H1 (cell line): Measurements from ENCODE around the gene CDC42SE2. TPM values are rescaled to one million over a fixed set of nuclear protein-coding genes. Genes with fewer than 3 reads are reported as not detected.

Experiments used
- CTCF ChIA-PET: fragments of 300-600 bp; sonication (Branson Sonifier 250); formaldehyde crosslinking; loops from one replicate; lab custom pipeline; 2021; ENCODE audit not compliant: partially characterized antibody; lab: Charles Lee
- POLR2A ChIA-PET: fragments of 300-600 bp; sonication (Branson Sonifier 250); formaldehyde crosslinking; loops from one replicate; lab custom pipeline; 2021; ENCODE audit warnings: inconsistent platforms; ENCODE audit not compliant: partially characterized antibody; lab: Charles Lee
- DNase-seq, 2 experiments: peaks; one replicate each; pipeline versions ENCODE4 v3.0.0 to v3.0.0-alpha.2; 2010 to 2022; ENCODE audit warnings: low spot score in 2 of 2, low read depth in 1 of 2, mixed read lengths in 1 of 2
- FAIRE-seq: peaks from 2 replicates; lab custom pipeline; 2011; peaks lifted over from hg19 to GRCh38; lab: Jason Lieb, UNC
- H2AFZ ChIP-seq: 2 replicates; pipeline ENCODE4 v1.8.1; 2012; ENCODE audit warnings: low read length, inconsistent platforms
- H2AK5ac ChIP-seq: 2 replicates; pipeline ENCODE4 v1.6.1; 2013; ENCODE audit warnings: low read depth, low read length
- H2BK120ac ChIP-seq: replicated peaks from 2 replicates; pipeline ENCODE3; 2013; ENCODE audit warnings: low read depth, low read length, inconsistent platforms
- H2BK12ac ChIP-seq: 2 replicates; pipeline ENCODE4 v1.6.1; 2013; ENCODE audit warnings: low read depth, low read length
- H2BK15ac ChIP-seq: 2 replicates; pipeline ENCODE4 v1.6.1; 2013; ENCODE audit warnings: low read length
- H2BK20ac ChIP-seq: 2 replicates; pipeline ENCODE4 v1.6.1; 2013; ENCODE audit warnings: low read length
- H2BK5ac ChIP-seq: 2 replicates; pipeline ENCODE4 v1.6.1; 2013; ENCODE audit warnings: low read depth, low read length
- H3K14ac ChIP-seq: 2 replicates; pipeline ENCODE4 v1.6.1; 2013; ENCODE audit warnings: inconsistent platforms; ENCODE audit not compliant: insufficient read length
- H3K18ac ChIP-seq: 2 replicates; pipeline ENCODE4 v1.6.1; 2013; ENCODE audit warnings: low read length; ENCODE audit errors: extremely low read depth
- H3K23ac ChIP-seq: 2 replicates; pipeline ENCODE4 v1.6.1; 2013; ENCODE audit warnings: inconsistent platforms; ENCODE audit not compliant: insufficient read length
- H3K23me2 ChIP-seq: 2 replicates; pipeline ENCODE4 v1.6.1; 2013; ENCODE audit warnings: low read depth, low read length
- H3K27ac ChIP-seq: 2 replicates; pipeline ENCODE4 v1.6.1; 2011; ENCODE audit warnings: low read depth, low read length, inconsistent platforms
- H3K27me3 ChIP-seq, 4 experiments: replicated peaks in 1 of 4; 1 replicate in 1 of 4; 2 replicates in 3 of 4; pipeline versions ENCODE4 v1.6.1 to v1.8.1; 2011 to 2013; ENCODE audit warnings: low read length in 3 of 4, mild to moderate bottlenecking in 3 of 4, inconsistent platforms in 2 of 4, mixed read lengths in 2 of 4, moderate library complexity in 1 of 4; ENCODE audit not compliant: control insufficient read depth in 3 of 4, insufficient read depth in 3 of 4; ENCODE audit errors: extremely low read depth in 1 of 4
- H3K36me3 ChIP-seq, 4 experiments: 2 replicates each; pipeline versions ENCODE4 v1.6.1 to v1.8.1; 2011 to 2013; ENCODE audit warnings: mild to moderate bottlenecking in 4 of 4, low read length in 3 of 4, moderate library complexity in 2 of 4, control low read depth in 1 of 4, inconsistent platforms in 1 of 4; ENCODE audit not compliant: insufficient read depth in 4 of 4, control insufficient read depth in 2 of 4
- H3K4ac ChIP-seq: replicated peaks from 2 replicates; pipeline ENCODE3; 2013; ENCODE audit warnings: low read length, low read depth, mixed read lengths, inconsistent platforms; ENCODE audit not compliant: insufficient read length
- H3K4me1 ChIP-seq, 4 experiments: replicated peaks in 1 of 4; 1 replicate in 1 of 4; 2 replicates in 3 of 4; pipeline versions ENCODE4 v1.6.1 to v1.8.1; 2011 to 2013; ENCODE audit warnings: low read length in 3 of 4, inconsistent platforms in 2 of 4, mixed read lengths in 1 of 4; ENCODE audit not compliant: insufficient read depth in 4 of 4, control insufficient read depth in 3 of 4
- H3K4me2 ChIP-seq, 2 experiments: 2 replicates each; pipeline versions ENCODE4 v1.6.1 to v1.8.1; 2011 to 2013; ENCODE audit warnings: low read depth in 2 of 2, low read length in 2 of 2, control low read depth in 1 of 2, inconsistent platforms in 1 of 2, mild to moderate bottlenecking in 1 of 2; ENCODE audit not compliant: insufficient read depth in 1 of 2
- H3K4me3 ChIP-seq, 4 experiments: fragments of 200-600, 300-600 bp in 1 of 4; sonication (generic), shearing (Covaris generic), sonication (Bioruptor Twin) in 1 of 4; 2 replicates each; pipeline versions ENCODE4 v1.5.1 to v1.8.1; 2011 to 2016; ENCODE audit warnings: low read length in 4 of 4, low read depth in 3 of 4, control low read depth in 2 of 4, inconsistent platforms in 2 of 4, mild to moderate bottlenecking in 2 of 4, mixed read lengths in 1 of 4, moderate library complexity in 1 of 4; ENCODE audit not compliant: insufficient read depth in 2 of 4; ENCODE audit errors: extremely low read depth in 1 of 4
- H3K56ac ChIP-seq: replicated peaks from 2 replicates; pipeline ENCODE3; 2013; ENCODE audit warnings: low read depth, mild to moderate bottlenecking, mixed read lengths, low read length, inconsistent platforms; ENCODE audit not compliant: insufficient read length
- H3K79me1 ChIP-seq: 2 replicates; pipeline ENCODE4 v1.6.1; 2013; ENCODE audit warnings: low read depth, low read length, control low read depth
- H3K79me2 ChIP-seq, 2 experiments: 2 replicates each; pipeline versions ENCODE4 v1.6.1 to v1.8.1; 2012 to 2013; ENCODE audit warnings: low read length in 2 of 2, mild to moderate bottlenecking in 2 of 2, inconsistent platforms in 1 of 2; ENCODE audit not compliant: insufficient read depth in 2 of 2, control insufficient read depth in 1 of 2
- H3K9ac ChIP-seq, 4 experiments: replicated peaks in 1 of 4; 1 replicate in 1 of 4; 2 replicates in 3 of 4; pipeline versions ENCODE4 v1.6.1 to v1.8.1; 2011 to 2013; ENCODE audit warnings: low read depth in 3 of 4, low read length in 3 of 4, control low read depth in 2 of 4, mild to moderate bottlenecking in 2 of 4, moderate library complexity in 2 of 4, inconsistent platforms in 1 of 4; ENCODE audit errors: extremely low read depth in 1 of 4
- H3K9me3 ChIP-seq, 2 experiments: 2 replicates each; pipeline versions ENCODE4 v1.6.1 to v1.8.1; 2012 to 2013; ENCODE audit warnings: mild to moderate bottlenecking in 2 of 2, moderate library complexity in 2 of 2, control low read depth in 1 of 2, inconsistent platforms in 1 of 2, low read depth in 1 of 2, low read length in 1 of 2, mixed read lengths in 1 of 2; ENCODE audit not compliant: insufficient read depth in 2 of 2
- H4K20me1 ChIP-seq, 2 experiments: replicated peaks in 1 of 2; 2 replicates each; pipeline versions ENCODE3 to v1.8.1; 2011 to 2013; ENCODE audit warnings: inconsistent platforms in 2 of 2, low read length in 2 of 2, mild to moderate bottlenecking in 1 of 2; ENCODE audit not compliant: insufficient read depth in 2 of 2, control insufficient read depth in 1 of 2
- H4K5ac ChIP-seq: 2 replicates; pipeline ENCODE4 v1.6.1; 2013; ENCODE audit warnings: low read length, low read depth, mixed read lengths, inconsistent platforms; ENCODE audit not compliant: insufficient read length
- H4K8ac ChIP-seq: 2 replicates; pipeline ENCODE4 v1.8.0; 2013; ENCODE audit warnings: mild to moderate bottlenecking, moderate library complexity, low read length, inconsistent platforms; ENCODE audit not compliant: insufficient read depth; ENCODE audit errors: extremely low read depth
- H4K91ac ChIP-seq: replicated peaks from 2 replicates; pipeline ENCODE3; 2013; ENCODE audit warnings: low read length, mixed read lengths, inconsistent platforms; ENCODE audit not compliant: insufficient read length
- ASH2L ChIP-seq: fragments of 200-600, 300-600 bp; sonication (generic); IDR thresholded peaks from one replicate; pipeline ENCODE4 v1.7.1; 2017; ENCODE audit warnings: low read length
- BCL11A ChIP-seq, 2 experiments: IDR thresholded peaks; one replicate each; pipeline ENCODE4 v1.6.1; 2011; ENCODE audit warnings: low read depth in 2 of 2, low read length in 2 of 2, mild to moderate bottlenecking in 2 of 2
- CBX5 ChIP-seq: fragments of 300-800, 300-1000 bp; sonication (generic); IDR thresholded peaks from 2 replicates; pipeline ENCODE4 v1.7.1; 2016; ENCODE audit warnings: antibody characterized with exemption, low read length, low read depth
- EZH2 ChIP-seq: fragments of 200-600 bp; sonication (generic); IDR thresholded peaks from 2 replicates; pipeline ENCODE4 v1.7.1; 2012; ENCODE audit warnings: low read depth, mild to moderate bottlenecking, moderate library complexity, low read length, inconsistent platforms; ENCODE audit not compliant: severe bottlenecking
- JUN ChIP-seq: IDR thresholded peaks from 2 replicates; pipeline ENCODE4 v1.6.1; 2011; ENCODE audit warnings: low read depth, mild to moderate bottlenecking, improper control_type of control experiment, low read length
- NRF1 ChIP-seq: IDR thresholded peaks from 2 replicates; pipeline ENCODE4 v1.6.1; 2011; ENCODE audit warnings: mild to moderate bottlenecking, low read depth, low read length, improper control_type of control experiment
- PHF8 ChIP-seq: fragments of 200-600 bp; sonication (generic); conservative IDR thresholded peaks from 2 replicates; pipeline ENCODE4 v1.7.1; 2012; ENCODE audit warnings: low read depth, mild to moderate bottlenecking, inconsistent platforms, low read length, moderate library complexity
- POLR2A ChIP-seq, 2 experiments: IDR thresholded peaks; 1 replicate in 1 of 2; 2 replicates in 1 of 2; pipeline ENCODE4 v1.6.1; 2011; ENCODE audit warnings: low read depth in 2 of 2, low read length in 2 of 2, mild to moderate bottlenecking in 2 of 2; ENCODE audit errors: control extremely low read depth in 1 of 2
- RNF2 ChIP-seq: fragments of 200-900, 300-1000 bp; sonication (generic); IDR thresholded peaks from 2 replicates; pipeline ENCODE4 v1.7.1; 2016; ENCODE audit warnings: borderline replicate concordance, low read depth, mild to moderate bottlenecking, antibody characterized with exemption, low read length; ENCODE audit not compliant: poor library complexity, severe bottlenecking; ENCODE audit errors: missing control alignments
- SP4 ChIP-seq: IDR thresholded peaks from 2 replicates; pipeline ENCODE4 v1.6.1; 2012; ENCODE audit warnings: low read length, inconsistent platforms
- TAF1 ChIP-seq: IDR thresholded peaks from 2 replicates; pipeline ENCODE4 v1.6.1; 2011; ENCODE audit warnings: mild to moderate bottlenecking, low read depth, low read length
- USF2 ChIP-seq: IDR thresholded peaks from 2 replicates; pipeline ENCODE4 v1.6.1; 2011; ENCODE audit warnings: low read length, improper control_type of control experiment
- WGBS, 2 experiments: shearing (Covaris generic) in 1 of 2; methylation state at CpG; one replicate each; pipeline versions ENCODE4 v1.1.6 to v1.1.7; 2013 to 2015; ENCODE audit warnings: low lambda C conversion rate in 2 of 2, mixed read lengths in 2 of 2, inconsistent platforms in 1 of 2, low coverage in 1 of 2, missing lambda C conversion rate in 1 of 2; ENCODE audit not compliant: insufficient replicate concordance in 2 of 2, insufficient coverage in 1 of 2, insufficient read length in 1 of 2; ENCODE audit errors: extremely low coverage in 1 of 2, missing lambda C conversion rate in 1 of 2; 5-methylcytosine and 5-hydroxymethylcytosine counted together
- polyA plus RNA-seq, 7 experiments: library from polyadenylated mRNA; depleted of rRNA in 3 of 7; stranded (reverse) in 5 of 7; unstranded in 2 of 7; fragments of >200 nt in 5 of 7; fragments of 200-250 nt in 2 of 7; gene quantifications; 1 replicate in 5 of 7; 2 replicates in 1 of 7; 4 replicates in 1 of 7; pipeline versions ENCODE4 v1.2.1 to v1.2.3, GENCODE V29; 2011 to 2013; ENCODE audit warnings: missing spikeins in 2 of 7, mixed read lengths in 2 of 7
- total RNA-seq: library from RNA; stranded (reverse); fragmentation: NEBNext Ultra II Directional; extraction: Animal tissue kit (Norgen Biotek cat#: 25700); gene quantifications from 2 replicates; pipeline ENCODE4 v1.2.1, GENCODE V29; 2021

The CDC42SE2 gene
- total and polyA plus RNA-seq, 2 of the 8 experiments (the other 6 are each of a cell fraction or from before 2014, with no cell fraction given): 16.7 to 30.8 TPM

- Histone ChIP-seq H3K56ac (no peak overlapping the region), H3K4me3 (no peak overlapping the region), H3K79me1 (no peaks in the 10 kb centered on the region; the same call in 1 of the 2 replicates), H3K27ac (no peak overlapping the region), H4K91ac (no peak overlapping the region), H3K27me3 (no peaks in the 10 kb centered on the region), H3K4me1 (no peaks in the 10 kb centered on the region), H4K20me1 (no peaks in the 10 kb centered on the region), H3K79me2 (peaks cover 2 to 47% of the 10 kb centered on the region in 2 experiments; a peak in 3 of 4 replicates), H4K5ac (no peak overlapping the region), H2BK20ac (no peak overlapping the region), H3K9me3 (no peaks in the 10 kb centered on the region), H2BK5ac (no peak overlapping the region), H4K8ac (no peak overlapping the region), H2BK120ac (no peak overlapping the region), H3K36me3 (no peaks in the 10 kb centered on the region), H3K9ac (no peak overlapping the region), H2AK5ac (no peak overlapping the region), H3K4ac (no peak overlapping the region), H3K23ac (no peak overlapping the region), H2AFZ (no peak overlapping the region), H3K14ac (no peak overlapping the region), H3K23me2 (no peaks in the 10 kb centered on the region; the same call in 1 of the 2 replicates), H3K4me2 (no peak overlapping the region), H2BK12ac (no peak overlapping the region), H3K18ac (no peak overlapping the region), H2BK15ac (no peak overlapping the region)
- 89% methylated on average over 6 of the region's 6 CpGs; no CpG with 5 or more reads in 1 of the 2 experiments for WGBS, 2 experiments
- FAIRE-seq: no peak
- POLR2A ChIA-PET: no interaction called here
- DNase-seq: no peak
- CTCF ChIA-PET: no interaction called here
- TF ChIP-seq SP4 (no peak), CBX5 (no peak), POLR2A (IDR thresholded peaks at IDR 0.05; ENCODE audit: control extremely low read depth in 1 of 2, low read depth in 2 of 2, low read length in 2 of 2) (no peak), RNF2 (no peak), PHF8 (no peak), TAF1 (no peak), NRF1 (no peak), BCL11A (IDR thresholded peaks at IDR 0.05; ENCODE audit: low read depth in 2 of 2, low read length in 2 of 2) (no peak), ASH2L (no peak), USF2 (no peak), JUN (no peak), EZH2 (no peak)
These were observed 38.7 kb downstream of the CDC42SE2 start for GRCh38 chr5:131302506-131302905.
